DMS53 treated with DMSO at 0.1 percent for 48 hours (cell line): Measurements from ENCODE around the gene TBC1D4.

ENCODE experiments used
- DNase-seq: peaks from one replicate; lab custom pipeline; 2025; ENCODE audit not compliant: unreplicated experiment; lab: John Stamatoyannopoulos, UW

The TBC1D4 gene

DNA sequence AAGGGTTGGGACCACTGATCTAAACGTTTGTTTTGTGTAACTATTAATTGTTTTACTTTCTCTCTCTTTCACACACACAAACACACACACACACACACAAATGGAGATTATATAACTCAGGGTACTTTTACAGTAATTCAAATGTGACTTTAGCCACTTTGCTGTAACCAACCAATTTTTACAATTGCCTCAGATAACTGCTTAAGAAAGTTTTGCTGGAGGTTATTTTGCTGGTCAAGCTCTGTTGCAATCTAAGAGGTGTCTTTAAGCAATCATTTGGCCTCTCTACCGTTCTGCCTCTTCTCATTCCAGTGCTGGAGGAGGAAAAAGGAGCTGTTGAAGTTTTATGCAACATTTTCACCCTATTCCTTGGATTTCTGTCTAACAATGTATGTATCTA lies 63.0 kb downstream of the TBC1D4 start:
- DNase-seq: no peak

DNA sequence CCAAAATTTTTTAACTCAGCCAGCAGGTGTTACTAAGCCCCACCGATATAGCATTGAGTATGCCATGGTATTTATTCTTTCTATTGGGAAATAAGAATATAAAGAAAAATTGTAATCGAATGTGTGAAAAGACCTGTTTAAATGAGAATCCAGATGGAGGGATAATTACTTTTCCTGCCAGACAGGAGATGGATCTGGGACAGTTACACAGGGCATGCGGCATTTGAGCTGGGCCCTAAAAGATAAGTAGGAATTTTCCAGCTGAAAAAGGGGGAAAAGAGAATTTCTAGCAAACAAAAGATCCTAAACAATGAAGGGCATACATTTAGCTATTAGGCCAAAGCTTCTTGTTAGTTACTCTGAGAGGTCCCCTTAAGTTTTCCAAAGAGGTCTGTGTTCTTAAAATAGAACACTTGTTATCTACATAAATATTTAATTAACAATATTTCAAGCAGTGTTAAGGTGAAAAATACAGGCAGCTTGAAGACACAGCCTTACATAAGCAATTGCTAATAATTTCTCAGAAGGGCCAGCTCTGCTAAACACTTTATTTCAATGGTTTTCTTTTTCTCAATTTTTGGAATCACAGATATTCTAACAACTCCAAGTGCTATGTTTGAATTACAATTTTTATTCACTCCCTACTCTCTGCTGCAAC lies 63.7 kb downstream of the TBC1D4 start:
- no peak for DNase-seq

DNA sequence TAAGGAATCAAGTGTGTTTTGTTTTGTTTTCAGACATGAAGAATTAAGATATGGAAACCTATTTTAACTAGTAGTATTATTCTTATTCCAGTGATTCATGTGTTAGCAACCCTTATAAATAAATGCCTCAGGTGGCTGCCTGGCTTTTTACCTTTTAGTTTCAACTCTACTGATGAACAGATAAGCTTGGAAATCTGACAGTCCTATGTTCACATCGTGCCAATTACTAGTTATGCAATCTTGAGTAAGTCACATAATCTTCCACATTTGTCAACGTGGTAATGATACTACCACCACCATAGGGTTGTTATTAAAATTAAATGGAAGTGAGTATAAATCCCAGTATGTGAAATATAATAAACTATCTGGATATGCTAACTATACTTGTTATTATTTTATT lies 64.3 kb downstream of the TBC1D4 start:
- DNase-seq: no peak

DNA sequence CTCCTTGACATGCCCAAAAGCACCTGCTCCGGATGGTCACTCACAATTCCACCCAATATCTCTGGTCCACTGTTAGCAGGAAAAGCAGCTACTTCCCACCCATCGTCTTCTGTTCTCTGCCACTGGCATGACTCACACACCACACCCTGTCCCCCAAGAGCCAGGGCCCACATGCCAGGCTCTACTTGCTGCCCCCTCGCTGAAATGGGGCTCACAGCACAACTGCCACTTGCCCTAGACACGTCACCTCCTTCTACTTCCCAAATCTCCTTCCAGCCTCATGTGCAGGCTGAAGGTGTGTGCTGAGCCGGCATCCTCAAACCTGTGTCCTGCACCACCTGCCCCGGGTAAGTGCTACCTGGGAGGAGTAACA lies 65.0 kb downstream of the TBC1D4 start:
- no peak for DNase-seq

DNA sequence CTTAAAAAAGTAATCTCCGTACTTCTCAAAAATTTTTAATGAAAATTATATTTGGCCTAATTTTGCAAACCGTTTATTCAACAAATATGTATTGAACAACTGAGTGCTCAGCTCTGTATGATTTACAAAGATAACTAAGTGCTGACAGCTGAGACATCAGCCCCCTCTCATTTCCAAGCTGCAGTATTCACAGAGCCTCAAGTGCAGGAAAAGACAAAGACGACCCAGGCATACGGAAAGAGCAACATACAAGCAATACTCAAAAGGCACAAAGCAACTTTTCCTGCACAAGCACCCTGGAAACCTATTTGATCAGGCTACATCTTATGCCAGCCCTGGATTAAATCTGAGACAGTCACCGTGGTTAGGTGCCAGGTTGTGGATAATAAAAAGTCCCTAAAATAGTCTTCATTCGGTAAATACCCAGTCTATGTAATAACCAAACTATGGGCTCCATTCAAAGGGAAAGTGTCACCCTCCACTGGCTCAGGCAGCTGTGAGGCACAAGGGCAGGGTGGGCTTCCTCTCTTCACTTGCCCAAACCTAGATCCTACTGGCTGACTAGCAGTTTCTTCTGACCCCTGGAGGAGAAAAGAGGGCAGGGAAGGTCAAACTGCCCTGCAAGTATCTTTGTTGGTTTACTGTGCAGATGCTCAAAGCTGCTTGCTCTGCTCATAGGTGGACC lies 65.5 kb downstream of the TBC1D4 start:
- no peak for DNase-seq

DNA sequence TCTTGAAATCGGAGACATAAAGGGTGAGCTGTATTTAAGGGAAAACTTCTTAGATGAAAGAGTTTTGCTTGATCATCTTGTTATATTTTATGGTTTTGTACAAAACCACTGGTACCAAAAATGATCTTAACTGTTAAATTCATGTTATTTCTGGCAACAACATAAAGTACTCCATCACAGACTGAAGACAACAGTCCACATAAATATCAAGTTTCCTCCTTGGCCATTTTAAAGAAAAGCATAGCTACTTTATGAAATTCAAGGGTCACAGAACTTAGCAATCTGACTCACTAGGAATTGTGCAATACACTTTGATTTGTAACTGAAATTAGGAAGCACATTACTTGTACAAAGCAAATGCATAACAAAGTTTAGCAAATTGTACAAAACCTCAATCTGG lies 66.3 kb downstream of the TBC1D4 start:
- no peak for DNase-seq

DNA sequence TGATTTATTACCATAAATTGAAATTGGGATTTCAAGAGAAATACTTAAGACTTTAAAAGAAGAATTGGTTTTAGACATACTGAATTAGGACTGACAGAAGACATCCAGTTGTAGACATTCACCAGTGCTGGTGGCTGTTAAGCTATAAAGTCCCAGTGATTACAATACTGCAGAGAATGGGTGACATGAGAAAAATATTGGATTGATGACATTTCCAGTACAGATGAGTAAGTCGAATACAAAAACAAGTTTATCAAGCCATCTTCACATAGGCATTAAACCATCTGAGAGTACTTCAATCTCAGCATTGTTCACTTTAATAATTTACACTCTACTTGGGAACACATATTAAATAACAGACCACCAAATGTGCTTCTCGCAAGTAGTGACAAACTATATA lies 66.8 kb downstream of the TBC1D4 start:
- no peak for DNase-seq

DNA sequence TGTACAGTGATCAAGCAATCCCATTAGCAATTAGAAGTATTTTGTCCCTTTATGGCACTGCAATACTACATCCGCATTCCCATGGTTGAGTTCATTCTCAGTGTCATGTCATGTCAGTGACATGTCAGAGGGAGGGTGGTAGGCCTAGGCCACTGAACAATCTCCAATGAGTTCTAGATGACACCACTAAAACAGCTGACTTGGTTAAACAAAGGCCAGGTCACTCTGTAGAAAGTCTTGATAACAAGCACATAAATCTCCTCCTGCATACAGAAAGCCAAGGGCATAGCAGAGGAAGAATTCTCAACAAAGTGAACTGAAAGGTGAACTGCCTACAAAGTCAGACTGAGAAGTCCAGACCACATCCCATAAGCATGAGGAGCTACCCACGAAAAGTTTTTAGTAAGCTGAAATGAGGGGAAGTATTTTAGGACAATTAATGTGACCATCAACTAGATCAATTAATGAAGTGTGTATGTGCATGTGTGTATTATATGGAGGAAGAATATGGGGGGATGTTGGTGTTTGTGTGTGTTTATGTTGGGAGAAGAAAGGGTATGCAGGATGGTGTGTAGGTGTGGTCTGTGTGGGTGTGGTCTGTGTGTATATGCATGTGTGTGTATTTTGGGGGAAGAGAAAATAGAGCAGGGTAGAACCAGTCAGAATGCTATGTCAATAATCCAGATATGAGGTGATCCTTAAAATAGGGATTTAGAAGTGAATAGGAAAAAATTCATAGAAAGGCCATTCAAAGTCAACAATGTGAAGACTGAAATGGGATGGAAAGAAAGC lies 67.7 kb downstream of the TBC1D4 start:
- DNase-seq: no peak

DNA sequence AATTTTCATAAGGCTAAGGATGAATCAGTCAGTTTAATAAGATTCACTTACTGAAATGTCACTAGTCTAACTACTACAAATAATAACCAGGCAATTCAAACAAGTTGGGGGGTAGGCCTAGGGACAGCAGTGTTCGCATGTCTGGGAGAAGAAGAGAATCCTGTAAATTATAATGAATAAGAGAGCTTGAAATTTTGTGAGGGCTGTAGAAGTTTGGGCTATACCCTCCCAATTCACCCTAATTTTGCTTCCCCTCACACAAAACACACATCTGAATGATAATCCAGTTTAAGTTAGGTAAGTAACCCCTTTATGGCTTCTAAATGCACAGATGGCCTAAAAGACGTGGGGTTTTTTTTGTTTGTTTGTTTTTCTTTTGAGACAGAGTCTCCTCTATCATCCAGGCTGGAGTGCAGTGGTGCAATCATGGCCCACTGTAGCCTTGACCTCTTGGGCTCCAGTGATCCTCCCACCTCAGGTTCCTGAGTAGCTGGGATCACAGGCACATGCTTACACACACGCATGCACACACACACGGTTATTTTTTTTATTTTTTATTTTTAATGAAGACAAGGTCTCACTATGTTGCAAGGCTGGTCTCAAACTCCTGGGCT lies 69.9 kb downstream of the TBC1D4 start:
- DNase-seq: no peak

DNA sequence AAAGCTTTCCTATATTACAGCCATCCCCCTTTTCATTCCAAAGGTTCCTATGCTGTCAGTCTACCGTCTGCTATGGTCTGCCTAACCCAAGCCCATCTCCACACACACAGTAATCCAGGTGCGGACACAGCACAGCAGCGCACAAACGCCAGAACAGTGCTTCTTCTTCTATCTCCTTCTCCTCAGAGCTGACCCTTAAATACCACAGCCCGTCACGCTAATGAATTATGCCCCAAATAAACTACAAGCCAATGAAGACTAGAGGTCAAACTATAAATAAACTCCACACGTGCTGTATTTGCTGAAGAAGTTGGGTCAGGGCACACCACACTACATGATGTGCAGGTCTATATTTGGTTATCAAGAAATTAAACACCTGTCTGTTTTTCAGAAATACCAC lies 71.8 kb downstream of the TBC1D4 start:
- no peak for DNase-seq

DNA sequence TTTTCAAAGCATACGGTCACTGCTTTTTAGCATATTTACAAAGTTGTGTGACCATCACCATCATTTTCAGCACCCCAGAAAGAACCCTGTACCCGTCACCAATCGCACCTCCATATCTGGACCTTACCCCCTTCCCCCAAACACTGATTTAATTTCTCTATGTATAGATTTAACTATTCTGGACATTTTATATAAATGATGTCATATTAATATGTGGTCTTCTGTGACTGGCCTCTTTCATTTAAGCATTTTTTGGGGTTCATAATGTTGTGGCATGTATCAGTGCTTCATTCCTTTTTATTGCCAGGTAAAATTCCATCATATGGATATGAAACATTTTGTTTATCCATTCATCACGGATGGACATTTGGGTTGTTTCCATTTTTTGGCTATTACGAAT lies 74.0 kb downstream of the TBC1D4 start:
- DNase-seq: no peak

DNA sequence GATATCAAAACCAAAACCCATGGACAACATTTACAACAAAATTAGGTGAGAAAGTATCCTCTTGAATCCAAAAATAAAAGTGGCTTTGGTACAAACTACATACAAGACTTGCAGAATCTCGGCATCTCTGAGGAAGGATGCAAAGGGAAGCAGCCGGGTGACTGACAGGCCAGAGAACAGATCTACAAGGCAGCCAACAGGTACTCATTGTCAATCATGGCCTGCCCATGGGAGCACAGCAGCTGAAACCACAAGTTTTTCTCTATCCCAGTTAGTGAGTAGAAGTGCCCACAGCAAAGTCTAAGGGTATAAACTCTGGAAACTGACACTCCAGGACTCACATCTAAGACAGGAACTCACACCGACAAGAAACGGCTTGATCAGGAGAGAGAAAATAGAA lies 74.5 kb downstream of the TBC1D4 start:
- no peak for DNase-seq

DNA sequence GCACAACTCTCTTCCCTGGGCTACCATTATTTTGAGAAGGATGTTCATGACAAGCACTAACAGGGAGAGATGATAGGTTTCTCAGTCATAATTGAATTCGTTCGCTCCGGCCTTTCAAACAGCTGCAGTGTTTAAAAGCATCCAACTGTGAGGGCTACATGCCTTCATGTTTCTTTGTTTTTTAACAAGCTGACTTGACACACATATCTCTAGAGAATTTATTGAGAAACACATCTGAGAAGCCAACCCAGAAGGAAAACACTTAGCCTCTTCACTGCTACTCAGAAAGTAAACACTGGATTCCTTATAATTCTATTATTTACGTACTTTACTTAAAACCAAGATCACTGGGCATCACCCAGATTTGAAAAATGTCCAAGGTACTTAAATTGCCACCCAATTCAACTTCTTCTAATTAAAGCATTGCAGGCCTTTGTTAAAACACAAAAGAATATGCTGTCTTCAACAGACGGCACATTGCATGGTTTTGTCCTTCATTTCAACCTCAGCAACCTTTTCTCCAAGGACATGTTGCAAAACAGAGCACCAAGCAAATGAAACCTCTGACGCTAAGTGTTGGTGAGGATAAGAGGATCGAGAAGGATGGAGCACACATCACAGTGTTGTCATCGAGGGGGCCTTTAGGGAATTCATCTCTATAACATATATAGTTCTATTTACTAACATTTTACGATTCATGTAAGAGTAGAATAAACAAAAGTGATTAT lies 75.8 kb downstream of the TBC1D4 start:
- no peak for DNase-seq

DNA sequence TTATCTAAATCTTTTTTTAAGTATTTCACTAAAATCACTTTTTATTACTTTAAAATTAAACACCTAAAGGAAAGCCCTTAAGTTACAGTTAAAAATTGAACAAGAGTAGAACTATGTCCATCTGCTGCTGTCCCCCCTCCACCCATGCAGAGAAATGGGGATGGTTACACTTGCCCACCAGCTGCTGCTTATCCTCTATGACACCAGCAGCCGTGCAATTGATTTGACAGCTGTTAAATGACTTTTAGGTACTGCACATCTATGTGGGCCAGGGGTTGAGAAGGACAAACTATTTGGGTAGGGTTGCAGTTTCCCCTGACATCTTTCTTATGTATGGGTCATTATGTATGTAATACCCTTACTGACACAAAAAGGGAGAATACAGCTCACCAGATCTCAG lies 77.2 kb downstream of the TBC1D4 start:
- DNase-seq: no peak

DNA sequence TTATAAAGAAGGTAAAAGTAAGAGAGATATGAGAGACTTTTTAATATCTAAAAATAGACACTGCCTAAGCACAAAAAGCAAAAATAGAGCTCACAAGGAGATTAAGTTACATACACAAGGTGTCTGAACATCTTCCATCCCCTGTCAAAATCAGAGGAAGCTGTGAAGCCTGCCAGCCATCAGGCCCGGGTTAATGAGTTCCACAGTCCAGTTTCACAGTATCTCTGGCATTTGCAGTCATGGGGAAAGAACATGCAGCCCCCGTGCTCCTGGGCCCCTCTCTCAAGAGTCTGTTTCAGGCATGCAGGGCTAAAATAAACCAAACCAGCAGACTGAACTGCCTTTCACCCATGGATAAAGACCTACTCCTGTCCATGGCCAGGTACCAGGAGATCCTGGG lies 79.2 kb downstream of the TBC1D4 start:
- no peak for DNase-seq

DNA sequence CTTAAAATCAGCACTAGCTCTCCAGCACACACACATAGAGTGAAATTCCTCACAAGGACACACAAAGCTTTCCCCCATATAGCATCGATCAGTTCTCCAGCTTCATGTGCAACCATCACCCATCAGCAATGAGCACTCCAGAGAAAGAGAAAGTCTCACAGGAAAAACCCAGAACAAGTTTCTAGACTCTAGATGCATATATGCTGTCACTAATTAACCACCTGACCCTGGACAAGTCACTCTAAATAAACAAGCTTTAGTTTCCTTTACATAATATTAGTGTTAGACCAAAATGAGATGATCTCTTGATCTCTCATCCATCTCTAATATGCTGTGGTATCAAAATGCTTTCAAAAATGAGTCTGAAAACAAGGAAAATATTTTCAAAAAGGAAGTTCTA lies 81.2 kb downstream of the TBC1D4 start:
- no peak for DNase-seq

DNA sequence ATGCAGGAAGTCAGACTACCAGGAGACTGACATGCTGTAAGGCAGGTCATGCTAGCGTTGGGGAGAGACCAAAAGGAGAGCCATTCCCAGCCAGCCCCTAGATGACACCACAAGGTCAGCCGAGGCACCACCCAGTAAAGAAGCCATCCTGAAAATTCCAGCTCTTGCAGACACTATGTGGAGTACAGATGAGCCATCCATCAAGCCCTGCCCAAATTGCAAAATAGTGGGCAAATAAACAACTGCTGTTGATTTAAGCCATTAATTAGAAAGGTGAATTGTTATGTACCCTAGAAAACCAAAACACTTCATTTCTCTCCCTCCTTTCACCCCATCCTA lies 82.1 kb downstream of the TBC1D4 start:
- no peak for DNase-seq

DNA sequence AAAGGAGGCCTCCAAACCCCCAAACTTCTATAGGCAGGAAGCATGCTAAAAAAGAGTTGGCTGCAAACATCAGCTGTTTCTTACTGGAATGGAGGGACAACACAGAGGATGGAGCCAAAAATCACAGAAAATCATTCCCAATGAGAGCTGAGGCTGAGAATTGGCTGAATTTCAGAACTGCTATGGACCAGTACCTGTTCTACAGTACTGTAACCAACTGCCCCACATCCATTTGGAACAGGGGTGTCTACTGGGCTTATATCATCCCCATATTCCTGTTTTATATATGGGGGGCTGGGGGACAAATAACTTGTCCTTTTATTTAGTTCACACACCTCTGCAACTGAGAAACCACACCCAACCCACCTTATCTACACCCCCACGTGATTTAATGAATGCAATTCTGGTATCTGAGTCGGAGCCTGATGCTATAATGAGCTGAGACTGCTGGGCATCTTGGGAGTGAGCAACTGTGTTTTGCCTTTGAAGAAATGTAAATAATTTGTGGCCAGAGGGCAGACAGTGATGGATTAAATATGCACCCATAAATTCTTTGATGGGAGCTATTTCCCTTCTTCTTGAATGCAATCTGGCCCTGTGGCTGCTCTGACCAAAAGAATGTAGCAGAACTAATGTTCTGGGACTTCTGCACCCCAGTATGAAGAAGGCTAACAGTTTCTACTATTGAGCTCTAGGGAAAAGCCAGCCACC lies 82.6 kb downstream of the TBC1D4 start:
- no peak for DNase-seq

DNA sequence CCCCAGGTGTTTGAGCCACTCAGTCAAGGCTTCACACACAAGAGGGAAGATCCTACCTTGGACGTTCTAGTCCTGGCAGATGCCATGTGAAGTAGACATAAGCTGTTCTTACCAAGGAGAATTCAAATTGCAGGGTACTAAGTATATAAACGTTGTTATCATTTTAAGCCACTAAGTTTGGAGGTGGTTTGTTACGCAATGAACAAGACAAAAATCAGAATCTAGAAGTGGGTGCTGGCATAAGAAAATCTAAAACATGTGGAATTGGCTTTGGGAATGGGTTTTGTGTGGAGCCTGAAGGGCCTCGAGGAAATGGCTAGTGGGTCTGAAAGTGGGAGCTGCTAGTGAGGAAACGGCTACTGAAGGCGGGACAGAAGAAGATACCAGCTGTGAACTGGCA lies 83.9 kb downstream of the TBC1D4 start:
- no peak for DNase-seq

DNA sequence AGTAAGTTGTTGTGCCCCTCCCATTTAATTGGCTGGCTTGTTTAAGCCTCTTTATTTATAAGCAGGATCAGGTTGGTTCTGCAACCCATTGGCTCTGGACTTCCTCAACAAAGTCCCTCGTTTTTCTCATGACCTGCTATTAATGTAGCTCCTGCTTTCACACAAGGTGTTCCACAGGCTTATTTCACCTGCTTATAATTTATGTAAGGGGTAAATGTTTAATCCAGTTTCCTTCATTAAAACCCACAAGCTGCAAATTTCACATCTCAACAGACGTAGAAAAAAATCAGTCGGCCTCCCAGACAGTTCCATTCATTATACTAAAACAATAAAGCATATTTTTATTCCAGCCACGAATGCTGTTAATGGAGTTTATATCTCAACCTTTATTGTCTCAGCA lies 86.1 kb downstream of the TBC1D4 start:
- no peak for DNase-seq

DNA sequence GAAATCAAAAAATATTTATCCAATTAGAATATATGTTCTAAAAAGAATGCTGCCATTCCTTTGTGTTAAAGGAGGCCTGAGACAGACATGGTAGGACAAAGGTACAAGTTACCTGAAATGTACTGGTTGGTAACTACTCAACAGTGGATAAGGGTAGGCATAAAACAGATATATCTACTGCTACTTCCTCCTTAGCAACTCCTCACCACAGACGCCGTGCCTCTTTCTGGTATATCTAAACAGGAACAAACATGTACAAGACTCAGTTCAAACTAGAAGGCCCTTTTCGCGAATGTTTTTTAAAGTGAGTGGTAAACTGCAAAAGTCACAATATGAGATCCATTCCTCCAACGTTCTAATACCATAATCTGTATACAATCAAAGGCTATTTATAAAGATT lies 86.9 kb downstream of the TBC1D4 start:
- DNase-seq: no peak
